Uterus (tissue), 4 donors: ENCODE results near the gene AARSD1. TPM values are rescaled to one million over a fixed set of nuclear protein-coding genes. Genes with fewer than 3 reads are reported as not detected.
"Not testable (repeated sequence)": the region's sequence is repeated elsewhere in the genome, so short reads cannot be mapped to it uniquely, and the experiment has no call there.

Source experiments
- DNase-seq, 2 donors: peaks; one replicate each; pipeline ENCODE4 v3.0.0-alpha.2; 2019 to 2020
- H3K27ac ChIP-seq, 2 donors: fragments of 200-600 bp; sonication (generic); 1 replicate in 1 of 2; 2 replicates in 1 of 2; pipeline ENCODE4 v1.5.1; 2016 to 2018
- H3K27me3 ChIP-seq, 2 donors: fragments of 200-600 bp; sonication (generic); one replicate each; pipeline ENCODE4 v1.5.1; 2018 to 2019; ENCODE audit warnings: control low read depth in 1 of 2
- H3K36me3 ChIP-seq, 2 donors: fragments of 200-600 bp; sonication (generic); one replicate each; pipeline ENCODE4 v1.5.1; 2019; ENCODE audit warnings: control low read depth in 1 of 2
- H3K4me1 ChIP-seq, 2 donors: fragments of 200-600 bp; sonication (generic); one replicate each; pipeline ENCODE4 v1.5.1; 2018 to 2019; ENCODE audit warnings: control low read depth in 1 of 2
- H3K4me3 ChIP-seq, 2 donors: fragments of 200-600 bp; sonication (generic); 1 replicate in 1 of 2; 2 replicates in 1 of 2; pipeline ENCODE4 v1.5.1; 2018 to 2019; ENCODE audit warnings: mild to moderate bottlenecking in 1 of 2
- H3K9me3 ChIP-seq, 2 donors: fragments of 200-600 bp; sonication (generic); one replicate each; pipeline ENCODE4 v1.5.1; 2019; ENCODE audit warnings: control low read depth in 1 of 2
- CTCF ChIP-seq, 4 experiments: fragments of 200-600 bp in 2 of 4; fragments of 450-650 bp in 2 of 4; sonication (generic) in 2 of 4; IDR thresholded peaks; one replicate each; pipeline ENCODE4 v1.5.1; 2016 to 2019; ENCODE audit warnings: antibody characterized with exemption in 4 of 4, mild to moderate bottlenecking in 2 of 4, moderate library complexity in 1 of 4
- POLR2A ChIP-seq, 2 donors: fragments of 450-650 bp; IDR thresholded peaks; one replicate each; pipeline ENCODE4 v1.6.1; 2016; ENCODE audit warnings: antibody characterized with exemption in 2 of 2, mild to moderate bottlenecking in 1 of 2, moderate library complexity in 1 of 2
- intact Hi-C: fragments of 100-400 bp; cut with DNase I; formaldehyde crosslinking; loops from one replicate; pipeline ENCODE4 v1.15.1; 2023; ENCODE audit warnings: low total_unique reads
- total RNA-seq, 4 donors: library from RNA; depleted of rRNA in 3 of 4; stranded (reverse); fragments of >200 nt in 3 of 4; gene quantifications; one replicate each; pipeline versions ENCODE4 v1.1.0 to v1.2.4, GENCODE V29; 2014 to 2023
- donor health status: DM: yes; HTN: yes; CAD: no.

AARSD1 gene
- total RNA-seq, 4 donors from 2014 or later, result 5.6 to 69.9 (median 32.6) TPM

DNA sequence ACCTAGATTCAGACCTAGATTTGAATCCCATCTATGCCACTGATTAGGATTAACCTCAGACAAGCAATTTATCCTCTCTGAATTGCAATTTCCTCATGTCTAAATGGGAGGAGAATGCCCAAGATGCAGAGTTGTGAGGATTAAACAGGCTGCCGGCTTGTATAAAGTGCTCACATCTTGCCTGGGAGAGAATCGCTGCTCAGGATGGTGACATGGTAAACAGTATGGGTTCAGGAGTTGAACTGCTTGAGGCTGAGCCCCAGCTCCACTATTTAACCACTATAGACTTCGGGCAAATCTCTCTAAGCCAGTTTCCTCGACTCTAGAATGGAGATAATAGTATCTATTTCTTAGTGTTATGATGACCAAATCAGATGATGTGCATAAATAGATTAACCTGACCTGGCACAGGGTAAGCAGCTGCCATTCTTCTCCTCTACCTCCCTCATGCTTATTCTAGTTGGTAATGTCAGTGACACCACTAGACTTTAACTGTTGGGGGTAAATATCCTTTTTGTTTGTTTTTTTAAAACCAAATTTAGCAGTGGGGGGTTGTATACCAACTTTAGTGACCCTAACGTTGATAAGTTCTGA, 33.2 kb upstream of the AARSD1 start:
- no peaks in the 10 kb centered on the region for H3K27me3 ChIP-seq
- H3K4me3 ChIP-seq, result peak overlapping the region; percentile 7 to 76
- intact Hi-C loops, result no loop called here
- peak overlapping the region; percentile 74 to 85 for H3K27ac ChIP-seq
- no peaks in the 10 kb centered on the region for H3K9me3 ChIP-seq
- DNase-seq, result no peak
- H3K36me3 ChIP-seq, result no peaks in the 10 kb centered on the region
- no peak for TF ChIP-seq CTCF (IDR thresholded peaks at IDR 0.05)
- TF ChIP-seq POLR2A (IDR thresholded peaks at IDR 0.05), result no peak
- H3K4me1 ChIP-seq, result peaks cover 0 to 5% of the 10 kb centered on the region in 2 donors

DNA sequence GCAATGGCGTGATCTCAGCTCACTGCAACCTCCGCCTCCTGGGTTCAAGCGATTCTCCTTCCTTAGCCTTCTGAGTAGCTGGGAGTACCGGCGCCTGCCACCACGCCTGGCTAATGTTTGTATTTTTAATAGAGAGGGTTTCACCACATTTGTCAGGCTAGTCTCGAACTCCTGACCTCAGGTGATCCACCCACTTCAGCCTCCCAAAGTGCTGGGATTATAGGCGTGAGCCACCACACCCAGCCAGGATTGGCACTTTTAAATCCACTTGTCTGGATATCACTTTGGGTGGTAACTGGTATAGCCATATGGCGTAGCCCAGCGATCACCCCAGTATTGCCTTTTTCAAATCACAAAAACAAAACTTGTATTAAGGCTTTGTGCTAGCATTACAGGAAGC, 29.7 kb upstream of the AARSD1 start:
- H3K27ac ChIP-seq, H3K27me3 ChIP-seq, H3K36me3 ChIP-seq, intact Hi-C loops, H3K4me1 ChIP-seq, H3K4me3 ChIP-seq, DNase-seq, H3K9me3 ChIP-seq: not testable (repeated sequence)

GRCh38 chr17:42992872-42993271, 28.6 kb upstream of the AARSD1 start:
- no peak for DNase-seq
- TF ChIP-seq CTCF (IDR thresholded peaks at IDR 0.05) (no peak), POLR2A (IDR thresholded peaks at IDR 0.05) (no peak)
- no peaks in the 10 kb centered on the region for H3K27me3 ChIP-seq
- H3K27ac ChIP-seq, result no peak overlapping the region
- no peak overlapping the region for H3K4me3 ChIP-seq
- peaks cover 0 to 5% of the 10 kb centered on the region in 2 donors for H3K4me1 ChIP-seq
- no peaks in the 10 kb centered on the region for H3K9me3 ChIP-seq
- H3K36me3 ChIP-seq, result no peaks in the 10 kb centered on the region
- intact Hi-C loops, result no loop called here

DNA sequence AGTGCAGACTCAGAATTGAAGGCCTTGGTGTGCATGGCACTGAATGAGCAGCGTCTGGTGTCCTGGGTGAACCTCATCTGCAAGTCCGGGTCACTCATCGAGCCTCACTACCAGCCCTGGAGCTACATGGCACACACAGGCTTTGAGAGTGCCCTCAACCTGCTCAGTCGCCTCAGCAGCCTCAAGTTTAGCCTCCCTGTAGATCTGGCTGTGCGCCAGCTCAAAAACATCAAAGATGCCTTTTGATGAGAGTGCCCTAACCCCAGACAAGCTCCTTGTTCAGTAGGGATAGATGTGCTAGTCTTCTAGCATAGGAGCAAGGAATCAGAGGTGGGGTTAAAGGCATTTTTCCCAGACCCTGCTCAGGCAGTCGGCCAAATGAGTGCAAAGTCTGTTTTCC, 27.2 kb upstream of the AARSD1 start:
- Histone ChIP-seq H3K27ac (no peak overlapping the region), H3K4me3 (no peak overlapping the region), H3K4me1 (no peaks in the 10 kb centered on the region), H3K27me3 (no peaks in the 10 kb centered on the region), H3K9me3 (no peaks in the 10 kb centered on the region), H3K36me3 (no peaks in the 10 kb centered on the region)
- no peak for DNase-seq
- no peak for TF ChIP-seq CTCF (IDR thresholded peaks at IDR 0.05)
- TF ChIP-seq POLR2A (IDR thresholded peaks at IDR 0.05), result no peak
- intact Hi-C loops, result no loop called here

GRCh38 chr17:42989726-42990652, 25.7 kb upstream of the AARSD1 start:
- H3K4me3 ChIP-seq, result no peak overlapping the region
- peak overlapping the region in 1 of 2 donors; percentile 32 for H3K27ac ChIP-seq
- DNase-seq, result no peak
- TF ChIP-seq POLR2A (IDR thresholded peaks at IDR 0.05), result no peak
- no peak for TF ChIP-seq CTCF (IDR thresholded peaks at IDR 0.05)
- no peaks in the 10 kb centered on the region for H3K4me1 ChIP-seq
- no peaks in the 10 kb centered on the region for H3K36me3 ChIP-seq
- no peaks in the 10 kb centered on the region for H3K27me3 ChIP-seq
- no peaks in the 10 kb centered on the region for H3K9me3 ChIP-seq
- intact Hi-C loops, result no loop called here
